ENCODE data around the gene KCNK3.

KCNK3 gene

DNA sequence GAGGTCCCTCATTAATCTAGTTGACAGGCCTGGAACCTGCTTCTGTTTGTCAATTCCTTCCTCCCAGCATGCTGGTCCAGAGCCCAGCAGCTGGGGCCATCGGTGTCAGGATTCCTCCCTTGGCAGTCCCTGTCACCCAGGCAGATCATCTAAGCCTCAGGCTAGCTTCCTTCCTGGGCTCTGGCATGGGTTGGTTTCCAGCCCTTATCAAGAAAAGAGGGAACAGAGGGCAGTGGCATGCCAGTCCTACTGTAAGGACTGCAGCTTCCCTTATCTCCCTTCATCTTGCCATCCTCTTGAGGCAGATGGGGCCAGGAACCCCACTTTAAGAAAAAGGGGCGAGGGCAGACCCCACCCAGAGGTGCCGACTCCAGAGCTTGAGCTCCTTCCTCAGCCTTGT is 10.9 kb upstream of the KCNK3 start:
- peaks cover 7% of the 10 kb centered on the region for H3K4me1 ChIP-seq (ENCODE audit: control insufficient read depth, insufficient read depth, low read length)
- no peaks in the 10 kb centered on the region for H3K9me3 ChIP-seq (ENCODE audit: control insufficient read depth, low read length)
- H3K4me3 ChIP-seq (ENCODE audit: low read length): no peak overlapping the region
- no peak overlapping the region for H3K9ac ChIP-seq (ENCODE audit: low read length)
- H3K36me3 ChIP-seq (ENCODE audit: control insufficient read depth, insufficient read depth, low read length): no peaks in the 10 kb centered on the region
- peaks cover 6% of the 10 kb centered on the region for H3K27me3 ChIP-seq (ENCODE audit: control insufficient read depth, insufficient read depth, low read length)

DNA sequence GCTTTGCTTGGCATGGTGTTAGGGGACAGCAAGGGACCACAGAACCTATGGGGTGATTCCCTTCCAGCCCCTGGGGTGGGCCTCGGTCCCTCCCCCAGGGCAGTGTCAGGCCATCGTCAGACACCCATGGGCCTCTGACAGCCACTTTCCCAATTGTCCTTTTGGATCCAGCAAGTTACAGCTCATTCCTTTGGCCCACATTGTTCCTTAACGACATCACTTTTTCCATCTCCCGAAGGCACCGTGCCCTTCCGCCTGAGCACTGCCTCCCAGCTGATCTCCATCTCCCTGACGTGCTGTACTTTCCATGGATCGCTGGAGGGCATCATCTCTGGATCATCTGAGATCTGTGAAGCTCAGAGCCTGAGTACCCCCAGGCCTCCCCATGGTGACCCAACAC is 10.4 kb upstream of the KCNK3 start:
- peaks cover 12% of the 10 kb centered on the region for H3K4me1 ChIP-seq (ENCODE audit: control insufficient read depth, insufficient read depth, low read length)
- no peaks in the 10 kb centered on the region for H3K36me3 ChIP-seq (ENCODE audit: control insufficient read depth, insufficient read depth, low read length)
- no peaks in the 10 kb centered on the region for H3K9me3 ChIP-seq (ENCODE audit: control insufficient read depth, low read length)
- no peak overlapping the region for H3K9ac ChIP-seq (ENCODE audit: low read length)
- H3K27me3 ChIP-seq (ENCODE audit: control insufficient read depth, insufficient read depth, low read length): peaks cover 6% of the 10 kb centered on the region
- H3K4me3 ChIP-seq (ENCODE audit: low read length): no peak overlapping the region

DNA sequence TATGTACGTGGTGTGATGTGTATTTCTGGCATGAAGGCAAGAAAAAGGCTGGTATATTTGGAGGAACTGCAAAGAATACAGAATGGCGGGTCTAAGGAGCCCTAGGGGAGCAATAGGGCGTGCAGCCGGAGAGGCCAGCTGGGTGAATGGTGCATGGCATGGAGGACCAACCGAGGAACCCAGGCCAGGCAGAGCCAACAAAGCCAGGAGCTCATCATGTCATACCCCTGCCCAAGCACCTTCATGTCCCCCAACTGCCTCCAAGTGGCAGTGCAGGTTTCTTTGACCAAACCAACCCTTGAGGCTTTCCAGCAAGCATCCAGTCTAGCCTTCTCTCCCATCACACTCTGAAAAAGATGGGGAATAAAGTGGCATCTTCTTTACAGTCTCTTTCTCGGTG is 8.9 kb upstream of the KCNK3 start:
- Histone ChIP-seq H3K36me3 (ENCODE audit: control insufficient read depth, insufficient read depth, low read length) (no peaks in the 10 kb centered on the region), H3K27me3 (ENCODE audit: control insufficient read depth, insufficient read depth, low read length) (peaks cover 11% of the 10 kb centered on the region), H3K9me3 (ENCODE audit: control insufficient read depth, low read length) (no peaks in the 10 kb centered on the region), H3K4me1 (ENCODE audit: control insufficient read depth, insufficient read depth, low read length) (peaks cover 19% of the 10 kb centered on the region), H3K9ac (ENCODE audit: low read length) (no peak overlapping the region), H3K4me3 (ENCODE audit: low read length) (no peak overlapping the region)

DNA sequence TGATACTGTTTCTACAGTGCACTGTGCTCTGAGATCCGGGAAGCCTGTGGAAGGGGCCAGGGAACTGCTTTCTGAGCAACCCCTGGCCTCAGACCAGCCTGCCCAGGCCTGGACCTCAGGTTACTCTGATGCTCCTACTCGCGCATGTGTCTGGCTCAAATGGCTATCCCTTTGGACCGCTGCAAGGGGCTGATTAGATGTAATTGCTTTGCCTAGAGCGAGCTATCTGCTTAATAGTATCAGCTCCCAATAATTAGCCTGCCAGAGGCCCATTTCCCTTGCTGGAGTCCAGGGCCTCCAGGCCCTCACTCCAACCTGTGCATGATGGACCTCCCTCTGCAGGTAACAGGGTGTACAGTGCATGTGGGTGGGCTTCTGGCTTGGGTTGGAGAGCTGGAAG is 7.2 kb upstream of the KCNK3 start:
- Histone ChIP-seq H3K9ac (ENCODE audit: low read length) (no peak overlapping the region), H3K27me3 (ENCODE audit: control insufficient read depth, insufficient read depth, low read length) (peaks cover 17% of the 10 kb centered on the region), H3K36me3 (ENCODE audit: control insufficient read depth, insufficient read depth, low read length) (no peaks in the 10 kb centered on the region), H3K4me1 (ENCODE audit: control insufficient read depth, insufficient read depth, low read length) (peaks cover 19% of the 10 kb centered on the region), H3K4me3 (ENCODE audit: low read length) (no peak overlapping the region), H3K9me3 (ENCODE audit: control insufficient read depth, low read length) (no peaks in the 10 kb centered on the region)

DNA sequence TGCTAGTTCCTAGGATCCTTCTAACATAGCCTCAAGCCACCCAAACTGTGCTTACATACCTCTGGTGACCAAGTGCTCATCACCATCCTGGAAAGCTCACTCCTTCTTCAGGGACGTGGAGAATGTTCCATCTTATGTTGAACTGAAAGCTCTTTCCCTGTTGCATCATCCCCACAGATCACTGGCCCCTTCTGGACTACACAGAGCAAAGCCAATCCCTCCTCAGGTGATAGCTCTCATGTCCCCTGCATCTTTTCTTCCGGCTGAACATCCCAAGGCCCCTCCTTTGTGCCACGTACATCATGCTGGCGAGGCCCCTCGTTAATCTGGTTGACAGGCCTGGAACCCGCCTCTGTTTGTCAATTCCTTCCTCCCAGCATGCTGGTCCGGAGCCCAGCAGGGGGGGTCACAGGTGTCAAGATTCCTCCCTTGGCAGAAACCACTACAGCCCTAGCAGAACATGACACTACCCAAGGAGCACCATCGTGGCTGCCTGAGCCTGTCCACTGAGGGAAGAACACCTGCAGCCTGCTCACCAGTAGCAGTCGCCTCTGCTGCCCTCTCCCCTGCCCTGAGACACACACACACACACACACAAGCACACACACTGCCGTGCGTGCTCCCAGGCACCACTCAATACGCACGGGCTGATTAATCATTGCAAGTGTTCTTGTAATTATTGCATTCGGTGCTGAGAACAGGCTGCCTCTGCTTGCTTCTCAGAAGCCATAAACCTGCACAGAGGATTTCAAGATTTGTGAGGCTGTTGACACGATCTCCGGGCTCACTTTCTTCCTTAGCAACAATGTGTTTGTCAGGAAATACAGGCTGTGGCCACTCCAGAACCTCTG is 6.3 kb upstream of the KCNK3 start:
- Histone ChIP-seq H3K9ac (ENCODE audit: low read length) (no peak overlapping the region), H3K36me3 (ENCODE audit: control insufficient read depth, insufficient read depth, low read length) (no peaks in the 10 kb centered on the region), H3K27me3 (ENCODE audit: control insufficient read depth, insufficient read depth, low read length) (peaks cover 24% of the 10 kb centered on the region), H3K9me3 (ENCODE audit: control insufficient read depth, low read length) (no peaks in the 10 kb centered on the region), H3K4me1 (ENCODE audit: control insufficient read depth, insufficient read depth, low read length) (peaks cover 20% of the 10 kb centered on the region), H3K4me3 (ENCODE audit: low read length) (no peak overlapping the region)

DNA sequence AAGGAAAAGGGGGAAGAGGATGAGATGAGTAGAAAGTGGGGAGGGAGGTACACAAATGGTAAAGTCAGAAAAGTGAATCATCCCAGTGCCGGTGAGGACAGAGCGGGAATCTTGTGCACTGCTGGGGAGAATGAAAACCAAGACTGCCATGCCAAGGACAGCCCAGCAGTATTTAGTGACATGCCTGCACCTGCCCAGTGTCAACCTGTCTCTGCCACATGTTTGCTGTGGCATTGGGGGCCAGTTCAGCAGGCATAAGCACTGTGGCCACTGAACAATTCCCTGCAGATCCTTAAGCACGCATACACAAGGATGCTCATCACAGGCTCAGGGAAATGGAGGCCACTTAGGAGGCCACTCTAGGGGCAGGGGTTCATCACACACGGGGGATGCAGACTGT is 5.2 kb upstream of the KCNK3 start:
- Histone ChIP-seq H3K4me3 (ENCODE audit: low read length) (no peak overlapping the region), H3K27me3 (ENCODE audit: control insufficient read depth, insufficient read depth, low read length) (peaks cover 32% of the 10 kb centered on the region), H3K4me1 (ENCODE audit: control insufficient read depth, insufficient read depth, low read length) (peaks cover 27% of the 10 kb centered on the region), H3K36me3 (ENCODE audit: control insufficient read depth, insufficient read depth, low read length) (no peaks in the 10 kb centered on the region), H3K9ac (ENCODE audit: low read length) (no peak overlapping the region), H3K9me3 (ENCODE audit: control insufficient read depth, low read length) (no peaks in the 10 kb centered on the region)

DNA sequence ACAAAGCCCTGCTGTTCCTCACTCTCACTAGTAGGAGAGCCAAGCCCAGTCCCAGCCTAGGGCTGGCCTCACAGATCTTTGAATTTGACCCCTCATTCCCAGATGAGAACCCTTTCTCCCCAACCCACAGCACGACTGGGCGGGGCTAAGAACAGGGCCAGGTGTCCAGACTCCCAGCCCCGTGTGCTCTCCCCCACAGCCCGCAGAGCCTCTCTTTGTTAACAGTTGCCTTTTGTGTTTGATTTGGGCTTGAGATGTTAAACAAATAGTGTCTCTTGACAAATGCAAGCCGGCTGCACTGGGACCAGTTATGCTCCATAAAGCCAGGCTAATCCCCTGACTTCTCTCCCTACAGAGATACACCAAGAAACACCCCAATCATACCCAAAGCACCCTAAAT is 4.7 kb upstream of the KCNK3 start:
- Histone ChIP-seq H3K36me3 (ENCODE audit: control insufficient read depth, insufficient read depth, low read length) (no peaks in the 10 kb centered on the region), H3K4me1 (ENCODE audit: control insufficient read depth, insufficient read depth, low read length) (peaks cover 28% of the 10 kb centered on the region), H3K9me3 (ENCODE audit: control insufficient read depth, low read length) (no peaks in the 10 kb centered on the region), H3K9ac (ENCODE audit: low read length) (no peak overlapping the region), H3K4me3 (ENCODE audit: low read length) (no peak overlapping the region), H3K27me3 (ENCODE audit: control insufficient read depth, insufficient read depth, low read length) (peaks cover 32% of the 10 kb centered on the region)

DNA sequence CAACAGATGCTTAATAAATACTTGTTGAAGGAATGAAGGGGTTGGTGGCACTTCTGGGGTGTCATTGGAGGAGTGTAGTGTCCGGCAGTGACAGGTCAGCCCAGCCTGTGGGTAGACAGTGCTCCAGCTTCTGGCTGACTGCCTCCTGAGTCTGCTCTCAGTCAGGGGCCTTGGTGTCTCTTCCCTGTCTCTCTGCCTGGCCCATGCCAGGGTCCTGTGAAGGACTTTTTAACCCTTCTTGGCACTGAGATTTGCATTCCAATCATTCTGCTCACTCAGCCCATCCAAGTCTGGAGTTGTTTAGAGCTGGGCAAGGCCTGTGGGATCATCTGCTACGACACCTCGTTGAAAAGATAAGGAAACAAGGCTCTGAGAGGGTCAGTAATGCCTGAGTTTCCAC is 1.4 kb upstream of the KCNK3 start:
- Histone ChIP-seq H3K27me3 (ENCODE audit: control insufficient read depth, insufficient read depth, low read length) (peaks cover 59% of the 10 kb centered on the region), H3K9ac (ENCODE audit: low read length) (no peak overlapping the region)

DNA sequence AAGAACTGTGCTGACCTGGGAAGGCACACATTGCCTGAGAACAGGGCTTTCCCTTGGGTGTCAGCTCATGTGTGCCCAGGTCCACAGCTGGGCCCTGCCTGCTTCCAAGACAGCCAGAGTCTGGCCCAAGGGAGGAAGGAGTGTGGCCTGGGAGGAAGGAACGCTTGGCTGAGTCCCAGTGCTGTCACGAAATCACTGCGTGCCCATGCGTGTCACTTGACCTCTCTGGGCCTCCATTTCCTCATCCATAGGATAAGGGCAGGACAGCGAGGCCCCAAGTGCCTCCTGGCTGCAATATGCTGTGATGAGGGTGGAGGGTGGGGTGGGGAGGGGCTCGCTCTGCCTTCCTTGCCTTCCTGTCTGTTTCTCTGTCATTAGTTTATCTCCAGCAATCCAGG is 642 bp upstream of the KCNK3 start:
- no peak overlapping the region for H3K9ac ChIP-seq (ENCODE audit: low read length)
- H3K9me3 ChIP-seq (ENCODE audit: control insufficient read depth, low read length): no peaks in the 10 kb centered on the region
- H3K4me3 ChIP-seq (ENCODE audit: low read length): no peak overlapping the region
- H3K36me3 ChIP-seq (ENCODE audit: control insufficient read depth, insufficient read depth, low read length): no peaks in the 10 kb centered on the region
- H3K27me3 ChIP-seq (ENCODE audit: control insufficient read depth, insufficient read depth, low read length): peaks cover 62% of the 10 kb centered on the region
- peaks cover 28% of the 10 kb centered on the region for H3K4me1 ChIP-seq (ENCODE audit: control insufficient read depth, insufficient read depth, low read length)

More for the DNA sequence above, 1.4 kb upstream of the KCNK3 start:
- Histone ChIP-seq H3K4me3 (ENCODE audit: low read length) (no peak overlapping the region), H3K9me3 (ENCODE audit: control insufficient read depth, low read length) (no peaks in the 10 kb centered on the region), H3K4me1 (ENCODE audit: control insufficient read depth, insufficient read depth, low read length) (peaks cover 35% of the 10 kb centered on the region), H3K36me3 (ENCODE audit: control insufficient read depth, insufficient read depth, low read length) (no peaks in the 10 kb centered on the region)

DNA sequence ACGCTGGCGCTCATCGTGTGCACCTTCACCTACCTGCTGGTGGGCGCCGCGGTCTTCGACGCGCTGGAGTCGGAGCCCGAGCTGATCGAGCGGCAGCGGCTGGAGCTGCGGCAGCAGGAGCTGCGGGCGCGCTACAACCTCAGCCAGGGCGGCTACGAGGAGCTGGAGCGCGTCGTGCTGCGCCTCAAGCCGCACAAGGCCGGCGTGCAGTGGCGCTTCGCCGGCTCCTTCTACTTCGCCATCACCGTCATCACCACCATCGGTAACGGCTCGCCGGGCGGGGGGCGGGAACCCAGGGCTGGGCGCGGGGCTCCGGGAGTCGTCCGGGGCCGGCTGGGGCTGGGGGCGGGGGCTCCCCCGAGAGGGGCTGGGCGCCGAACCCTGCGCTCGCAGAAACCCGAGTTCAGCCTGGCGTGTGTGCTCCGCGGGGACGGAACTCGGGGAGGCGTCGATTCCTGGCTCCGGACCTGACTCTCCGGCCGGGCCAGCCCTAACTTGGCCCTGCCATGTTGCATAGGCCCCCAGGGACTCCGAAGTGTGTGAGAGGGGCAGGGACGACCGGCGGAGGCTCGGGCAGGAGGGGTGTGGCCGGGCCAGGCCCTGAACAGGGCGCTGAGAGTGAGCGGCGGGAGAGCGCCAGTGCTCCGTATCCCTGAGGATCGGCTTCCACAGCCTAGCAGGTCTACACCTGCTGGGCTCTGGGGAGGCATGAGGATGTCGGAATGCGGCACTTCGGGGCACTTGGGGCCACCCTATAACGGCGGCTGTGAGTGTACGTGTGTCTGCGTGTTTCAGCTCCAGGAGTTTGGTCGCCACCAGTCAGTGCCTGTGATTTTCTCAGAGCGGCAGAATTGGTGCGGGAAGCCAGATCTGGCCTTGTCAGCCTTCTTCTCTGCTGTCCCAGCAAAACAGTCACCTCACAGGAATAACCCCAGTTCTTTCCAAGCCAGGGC is 651 bp downstream of the KCNK3 start:
- peaks cover 20% of the 10 kb centered on the region for H3K4me1 ChIP-seq (ENCODE audit: control insufficient read depth, insufficient read depth, low read length)
- no peak overlapping the region for H3K4me3 ChIP-seq (ENCODE audit: low read length)
- no peaks in the 10 kb centered on the region for H3K36me3 ChIP-seq (ENCODE audit: control insufficient read depth, insufficient read depth, low read length)
- H3K9ac ChIP-seq (ENCODE audit: low read length): no peak overlapping the region
- H3K9me3 ChIP-seq (ENCODE audit: control insufficient read depth, low read length): no peaks in the 10 kb centered on the region
- peaks cover 65% of the 10 kb centered on the region for H3K27me3 ChIP-seq (ENCODE audit: control insufficient read depth, insufficient read depth, low read length)

DNA sequence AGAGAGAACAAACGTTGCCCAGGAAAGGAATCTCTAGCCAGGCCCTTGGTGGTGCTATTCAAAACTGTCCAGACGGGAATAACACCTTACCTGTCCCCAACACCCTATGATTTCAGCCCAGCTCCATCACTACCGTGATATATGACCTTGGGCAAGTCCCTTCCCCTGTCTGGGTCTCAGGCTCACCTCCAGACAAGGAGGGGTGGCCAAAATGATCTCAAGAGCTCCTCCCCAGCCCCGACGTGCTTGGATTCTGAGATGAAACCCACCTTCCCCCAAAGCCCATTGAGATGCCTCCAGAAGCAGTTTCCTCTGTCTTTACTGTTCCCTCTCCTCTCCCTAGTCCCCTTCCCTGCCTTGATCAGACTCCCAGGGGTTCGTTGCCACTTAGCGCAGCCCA is 1.5 kb downstream of the KCNK3 start:
- no peak overlapping the region for H3K4me3 ChIP-seq (ENCODE audit: low read length)
- peaks cover 18% of the 10 kb centered on the region for H3K4me1 ChIP-seq (ENCODE audit: control insufficient read depth, insufficient read depth, low read length)
- no peak overlapping the region for H3K9ac ChIP-seq (ENCODE audit: low read length)
- H3K36me3 ChIP-seq (ENCODE audit: control insufficient read depth, insufficient read depth, low read length): no peaks in the 10 kb centered on the region
- peaks cover 65% of the 10 kb centered on the region for H3K27me3 ChIP-seq (ENCODE audit: control insufficient read depth, insufficient read depth, low read length)
- H3K9me3 ChIP-seq (ENCODE audit: control insufficient read depth, low read length): no peaks in the 10 kb centered on the region

DNA sequence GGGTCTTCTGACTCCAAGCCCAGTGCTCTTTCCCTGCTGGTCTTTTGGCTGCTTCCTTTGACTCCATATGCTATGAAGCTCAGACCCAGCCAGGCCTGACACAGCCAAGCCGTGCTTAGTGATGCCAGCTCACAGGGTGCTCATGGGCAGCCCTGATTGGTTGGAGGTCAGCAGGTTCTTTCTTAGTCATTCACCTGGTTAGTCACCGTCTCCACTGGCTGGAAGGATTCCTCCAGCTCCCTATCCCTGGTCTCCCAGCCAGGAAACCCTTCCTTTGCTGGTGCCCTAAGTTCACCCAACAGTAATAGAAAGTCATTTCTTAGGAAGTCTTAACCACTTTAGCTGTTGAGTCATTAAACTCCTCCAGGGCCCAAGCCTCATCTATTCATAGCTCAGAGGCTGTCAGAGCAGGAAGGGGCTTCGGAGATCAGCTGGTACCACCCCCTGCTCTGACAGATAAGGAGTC is 3.9 kb downstream of the KCNK3 start:
- Histone ChIP-seq H3K9ac (ENCODE audit: low read length) (no peak overlapping the region), H3K27me3 (ENCODE audit: control insufficient read depth, insufficient read depth, low read length) (peaks cover 50% of the 10 kb centered on the region), H3K4me1 (ENCODE audit: control insufficient read depth, insufficient read depth, low read length) (peaks cover 15% of the 10 kb centered on the region), H3K36me3 (ENCODE audit: control insufficient read depth, insufficient read depth, low read length) (no peaks in the 10 kb centered on the region), H3K4me3 (ENCODE audit: low read length) (no peak overlapping the region), H3K9me3 (ENCODE audit: control insufficient read depth, low read length) (no peaks in the 10 kb centered on the region)
